Measurements from ENCODE around the gene ITM2B.

ITM2B gene

DNA sequence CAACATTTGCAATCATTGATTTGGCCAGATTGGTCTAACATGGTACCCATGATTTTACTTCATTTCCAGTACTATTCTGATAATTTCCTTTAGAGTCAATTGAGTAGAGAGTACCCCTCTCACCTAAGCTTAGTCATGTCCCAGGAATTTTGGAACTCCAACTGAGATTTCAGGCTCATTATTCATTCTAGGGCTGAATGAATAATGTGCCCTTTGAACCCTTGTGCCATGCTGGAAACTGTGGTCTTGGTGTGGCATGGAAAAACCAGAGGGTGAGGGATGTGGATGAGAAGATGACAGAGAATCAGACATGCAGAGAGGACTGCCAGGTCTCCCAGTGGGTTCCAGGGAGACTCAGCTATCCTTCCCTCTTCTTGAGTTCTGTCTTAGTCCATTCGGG lies 30.2 kb downstream of the ITM2B start:
- H3K4me3 Mint-ChIP-seq, result no peak overlapping the region
- H3K9me3 Mint-ChIP-seq (ENCODE audit: low read depth), result no peaks in the 10 kb centered on the region
- peaks cover 23% of the 10 kb centered on the region for H3K36me3 Mint-ChIP-seq
- peaks cover 72% of the 10 kb centered on the region for H3K4me1 Mint-ChIP-seq (ENCODE audit: low read depth)
- H3K27me3 Mint-ChIP-seq, result no peaks in the 10 kb centered on the region
- H3K27ac Mint-ChIP-seq, result no peak overlapping the region

- H3K27ac Mint-ChIP-seq, result peak overlapping the region; percentile 62
- H3K36me3 Mint-ChIP-seq, result peaks cover 23% of the 10 kb centered on the region
- H3K27me3 Mint-ChIP-seq, result no peaks in the 10 kb centered on the region
- peaks cover 68% of the 10 kb centered on the region for H3K4me1 Mint-ChIP-seq (ENCODE audit: low read depth)
- no peak overlapping the region for H3K4me3 Mint-ChIP-seq
- no peaks in the 10 kb centered on the region for H3K9me3 Mint-ChIP-seq (ENCODE audit: low read depth)
Observed at GRCh38 chr13:48264058-48264457, 31.1 kb downstream of the ITM2B start.

DNA sequence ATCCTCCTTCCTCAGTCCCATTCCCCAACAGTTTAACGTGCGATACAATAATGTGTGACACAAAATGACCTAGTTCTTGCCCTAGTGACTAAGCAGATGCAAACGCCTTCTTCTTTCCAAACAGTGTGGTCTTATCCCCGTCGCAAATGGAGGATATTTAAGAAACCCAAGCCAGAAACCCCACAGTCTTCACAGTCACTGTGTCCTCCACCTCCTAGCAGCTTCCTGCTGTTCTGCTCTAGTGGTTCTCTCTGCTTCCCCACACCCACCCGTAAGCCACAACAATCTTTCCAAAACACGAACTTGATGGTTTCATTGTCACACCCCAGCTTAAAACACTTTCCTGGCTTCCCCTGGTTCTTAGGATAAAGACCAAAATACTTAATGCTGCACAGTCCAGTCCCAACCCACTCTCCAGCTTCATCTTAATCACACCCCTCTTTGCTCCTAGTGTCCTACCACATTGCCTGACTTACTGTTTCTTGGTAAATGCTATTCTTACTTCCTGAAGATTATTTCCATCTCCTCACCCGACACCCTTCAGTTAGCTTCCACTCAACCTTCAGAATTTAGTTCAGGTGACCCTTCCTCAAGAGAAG lies 32.3 kb downstream of the ITM2B start:
- Mint-ChIP-seq H3K27ac (peak overlapping the region; percentile 81), H3K4me1 (ENCODE audit: low read depth) (peaks cover 57% of the 10 kb centered on the region), H3K27me3 (no peaks in the 10 kb centered on the region), H3K36me3 (peaks cover 17% of the 10 kb centered on the region), H3K9me3 (ENCODE audit: low read depth) (no peaks in the 10 kb centered on the region), H3K4me3 (peak overlapping the region; percentile 62)

GRCh38 chr13:48266150-48266549 lies 33.1 kb downstream of the ITM2B start:
- Mint-ChIP-seq H3K4me3 (peak overlapping the region; percentile 4), H3K27me3 (no peaks in the 10 kb centered on the region), H3K4me1 (ENCODE audit: low read depth) (peaks cover 50% of the 10 kb centered on the region), H3K27ac (peak overlapping the region; percentile 77), H3K36me3 (peaks cover 13% of the 10 kb centered on the region), H3K9me3 (ENCODE audit: low read depth) (no peaks in the 10 kb centered on the region)

DNA sequence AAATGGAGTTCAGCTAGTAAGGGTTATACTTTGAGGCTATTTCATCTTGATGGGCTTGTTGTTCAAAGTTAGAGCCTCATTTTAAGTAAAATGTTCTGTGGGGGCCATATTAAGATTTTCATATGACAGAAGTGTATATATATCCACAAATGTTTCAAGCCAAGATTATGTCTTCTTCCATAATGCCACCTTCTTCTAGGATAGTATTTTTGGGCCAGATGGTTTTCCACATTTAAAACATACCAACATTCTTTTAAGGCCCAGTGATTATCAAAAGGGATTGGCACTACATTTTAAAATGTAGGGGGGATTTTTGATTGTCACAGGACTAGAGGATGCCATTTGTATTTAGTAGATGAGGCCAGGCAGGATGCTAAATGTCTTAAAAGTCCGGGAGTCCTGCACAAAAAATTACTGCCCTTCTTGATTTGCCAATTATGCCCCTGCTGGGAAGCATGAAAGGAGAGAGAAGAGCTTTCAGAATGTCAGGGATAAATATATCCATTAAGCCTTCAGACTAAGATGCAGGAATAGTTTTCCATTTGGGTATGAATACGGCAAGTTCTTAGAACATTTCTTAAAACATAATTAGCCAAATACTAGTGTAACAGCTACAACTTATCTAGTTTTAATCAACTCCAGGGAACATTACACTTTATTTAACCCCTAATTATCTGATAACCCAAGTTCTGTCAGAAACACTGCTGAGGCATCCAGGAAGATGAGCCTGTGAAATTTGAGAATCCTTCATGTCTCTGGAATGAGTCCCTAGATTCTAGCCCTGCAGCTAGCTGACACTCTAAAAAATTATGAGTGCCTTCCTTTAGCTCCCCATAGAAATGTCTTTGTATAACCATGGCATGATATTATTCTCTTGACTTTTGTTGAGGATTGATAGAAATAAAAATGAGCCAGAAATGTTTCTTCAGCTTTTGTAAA lies 34.0 kb downstream of the ITM2B start:
- Mint-ChIP-seq H3K27me3 (no peaks in the 10 kb centered on the region), H3K4me1 (ENCODE audit: low read depth) (peaks cover 48% of the 10 kb centered on the region), H3K9me3 (ENCODE audit: low read depth) (no peaks in the 10 kb centered on the region), H3K4me3 (no peak overlapping the region), H3K27ac (peak overlapping the region; percentile 77), H3K36me3 (peaks cover 13% of the 10 kb centered on the region)

GRCh38 chr13:48268019-48268418 lies 35.0 kb downstream of the ITM2B start:
- Mint-ChIP-seq H3K36me3 (peaks cover 5% of the 10 kb centered on the region), H3K4me1 (ENCODE audit: low read depth) (peaks cover 38% of the 10 kb centered on the region), H3K4me3 (no peak overlapping the region), H3K9me3 (ENCODE audit: low read depth) (no peaks in the 10 kb centered on the region), H3K27me3 (no peaks in the 10 kb centered on the region), H3K27ac (peak overlapping the region; percentile 46)

- no peak overlapping the region for H3K27ac Mint-ChIP-seq
Observed at GRCh38 chr13:48273346-48273745, 40.3 kb downstream of the ITM2B start.

DNA sequence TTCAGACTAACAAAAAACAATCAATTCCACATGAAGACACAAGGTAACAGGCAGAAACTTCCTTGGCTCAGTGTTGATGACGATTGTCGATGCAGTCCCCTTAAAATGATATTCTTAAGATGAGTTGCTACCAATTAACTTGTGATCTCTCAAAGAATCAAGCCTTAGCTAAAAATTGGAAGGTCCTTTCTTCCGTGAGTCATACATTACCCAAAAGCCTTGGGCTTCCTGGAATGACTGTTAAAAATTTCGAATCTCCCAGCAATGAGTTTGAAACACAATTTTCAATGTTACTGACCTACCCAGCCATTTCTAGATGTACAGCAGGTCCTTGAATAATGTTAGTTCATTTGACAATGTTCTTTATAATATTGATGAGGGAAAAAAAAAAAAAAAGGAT lies 42.5 kb downstream of the ITM2B start:
- Mint-ChIP-seq H3K27ac (no peak overlapping the region), H3K27me3 (no peaks in the 10 kb centered on the region), H3K4me3 (no peak overlapping the region), H3K36me3 (no peaks in the 10 kb centered on the region), H3K4me1 (ENCODE audit: low read depth) (peaks cover 2% of the 10 kb centered on the region), H3K9me3 (ENCODE audit: low read depth) (no peaks in the 10 kb centered on the region)

More at GRCh38 chr13:48273346-48273745, 40.3 kb downstream of the ITM2B start:
- Mint-ChIP-seq H3K27me3 (no peaks in the 10 kb centered on the region), H3K4me3 (no peak overlapping the region), H3K4me1 (ENCODE audit: low read depth) (peaks cover 3% of the 10 kb centered on the region), H3K9me3 (ENCODE audit: low read depth) (no peaks in the 10 kb centered on the region), H3K36me3 (no peaks in the 10 kb centered on the region)

GRCh38 chr13:48278806-48279205 lies 45.8 kb downstream of the ITM2B start:
- H3K36me3 Mint-ChIP-seq, result peaks cover 2% of the 10 kb centered on the region
- no peaks in the 10 kb centered on the region for H3K9me3 Mint-ChIP-seq (ENCODE audit: low read depth)

GRCh38 chr13:48281556-48281955 lies 48.5 kb downstream of the ITM2B start:
- Mint-ChIP-seq H3K9me3 (ENCODE audit: low read depth) (no peaks in the 10 kb centered on the region), H3K36me3 (peaks cover 5% of the 10 kb centered on the region), H3K4me1 (ENCODE audit: low read depth) (no peaks in the 10 kb centered on the region), H3K27ac (no peak overlapping the region), H3K4me3 (no peak overlapping the region), H3K27me3 (peaks cover 2% of the 10 kb centered on the region)

More at GRCh38 chr13:48278806-48279205, 45.8 kb downstream of the ITM2B start:
- Mint-ChIP-seq H3K27ac (no peak overlapping the region), H3K4me1 (ENCODE audit: low read depth) (no peaks in the 10 kb centered on the region), H3K4me3 (no peak overlapping the region), H3K27me3 (peaks cover 2% of the 10 kb centered on the region)

DNA sequence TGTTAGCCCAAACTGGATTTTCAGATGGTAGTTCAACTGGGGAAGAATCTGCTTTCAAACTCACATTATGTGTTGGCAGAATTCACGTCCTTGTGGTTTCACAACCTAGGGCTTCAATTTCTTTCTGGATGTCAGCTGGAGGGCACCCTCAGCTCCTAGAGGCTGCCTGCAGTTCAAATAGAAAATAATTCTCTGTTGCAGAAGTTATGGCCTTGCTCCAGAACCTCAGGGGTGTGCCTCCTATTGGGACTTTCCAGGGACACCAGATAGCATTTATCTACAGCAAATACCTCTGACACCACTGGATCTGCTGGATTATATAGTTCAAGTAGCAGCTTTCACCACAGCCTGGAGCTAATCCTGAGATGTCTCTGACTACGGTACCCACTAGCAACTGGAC lies 58.7 kb downstream of the ITM2B start:
- Mint-ChIP-seq H3K9me3 (ENCODE audit: low read depth) (no peaks in the 10 kb centered on the region), H3K36me3 (no peaks in the 10 kb centered on the region), H3K27me3 (peaks cover 6% of the 10 kb centered on the region), H3K4me1 (ENCODE audit: low read depth) (peaks cover 5% of the 10 kb centered on the region), H3K27ac (no peak overlapping the region), H3K4me3 (no peak overlapping the region)

GRCh38 chr13:48292650-48293049 lies 59.6 kb downstream of the ITM2B start:
- Mint-ChIP-seq H3K27me3 (peaks cover 6% of the 10 kb centered on the region), H3K36me3 (no peaks in the 10 kb centered on the region), H3K27ac (no peak overlapping the region), H3K9me3 (ENCODE audit: low read depth) (no peaks in the 10 kb centered on the region), H3K4me3 (no peak overlapping the region), H3K4me1 (ENCODE audit: low read depth) (peaks cover 10% of the 10 kb centered on the region)

DNA sequence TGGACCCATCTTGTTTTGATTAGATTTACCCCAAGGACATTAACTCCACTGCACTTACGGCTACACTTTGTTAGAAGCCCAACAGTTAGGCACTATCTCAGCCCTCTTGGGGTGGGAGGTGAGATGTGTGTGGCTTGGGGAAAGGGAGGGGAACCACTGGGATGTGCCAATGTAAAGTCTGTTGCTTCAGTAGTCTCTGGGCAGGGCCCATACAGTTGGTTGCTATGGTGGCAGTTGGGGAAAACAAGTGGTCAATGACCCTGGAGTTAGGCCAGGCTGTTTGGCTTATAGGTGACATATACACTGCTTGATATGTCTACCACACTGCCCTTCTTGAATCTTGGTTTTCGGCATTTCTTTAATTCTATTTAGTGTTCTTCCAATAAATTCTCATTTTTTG lies 61.6 kb downstream of the ITM2B start:
- peaks cover 11% of the 10 kb centered on the region for H3K4me1 Mint-ChIP-seq (ENCODE audit: low read depth)
- no peaks in the 10 kb centered on the region for H3K36me3 Mint-ChIP-seq
- H3K9me3 Mint-ChIP-seq (ENCODE audit: low read depth), result no peaks in the 10 kb centered on the region
- peaks cover 3% of the 10 kb centered on the region for H3K27me3 Mint-ChIP-seq
- no peak overlapping the region for H3K4me3 Mint-ChIP-seq
- no peak overlapping the region for H3K27ac Mint-ChIP-seq

DNA sequence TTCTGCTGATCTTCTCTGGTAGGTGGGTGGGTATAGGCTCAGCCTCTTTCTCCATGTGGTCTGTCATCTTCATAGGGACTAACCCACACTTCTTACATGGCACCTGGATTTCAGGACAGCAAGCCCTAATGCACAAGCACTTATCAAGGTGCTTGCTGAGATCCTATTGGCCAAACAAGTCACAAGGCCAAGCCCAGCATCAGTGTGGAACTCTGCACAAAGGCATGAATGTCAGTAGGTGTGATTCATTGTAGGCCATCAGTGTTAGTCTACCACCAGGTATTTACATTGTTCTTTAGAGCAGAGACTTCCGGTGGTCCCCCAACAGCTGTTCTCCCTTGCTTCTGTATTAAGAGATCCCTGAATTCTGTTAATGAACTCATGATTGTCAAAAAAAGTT lies 62.3 kb downstream of the ITM2B start:
- Mint-ChIP-seq H3K27me3 (peaks cover 3% of the 10 kb centered on the region), H3K4me1 (ENCODE audit: low read depth) (peaks cover 11% of the 10 kb centered on the region), H3K9me3 (ENCODE audit: low read depth) (no peaks in the 10 kb centered on the region)

GRCh38 chr13:48296528-48296927 lies 63.5 kb downstream of the ITM2B start:
- Mint-ChIP-seq H3K27me3 (no peaks in the 10 kb centered on the region), H3K36me3 (no peaks in the 10 kb centered on the region), H3K9me3 (ENCODE audit: low read depth) (no peaks in the 10 kb centered on the region), H3K27ac (no peak overlapping the region), H3K4me3 (no peak overlapping the region), H3K4me1 (ENCODE audit: low read depth) (peaks cover 11% of the 10 kb centered on the region)

More for the DNA sequence above, 62.3 kb downstream of the ITM2B start:
- Mint-ChIP-seq H3K36me3 (no peaks in the 10 kb centered on the region), H3K4me3 (no peak overlapping the region), H3K27ac (no peak overlapping the region)

Data from activated naive CD8-positive, alpha-beta T cell (primary cell).